Measurements from ENCODE around the gene NALCN. TPM values are rescaled to one million over a fixed set of nuclear protein-coding genes. Genes with fewer than 3 reads are reported as not detected.

The NALCN gene
- total RNA-seq, 6 experiments from 2014 or later: 0.09 to 0.81 (median 0.25) TPM

- no peak for ATAC-seq
- Histone ChIP-seq H3K4me1 (no peaks in the 10 kb centered on the region), H3K27ac (no peak overlapping the region), H3K36me3 (no peaks in the 10 kb centered on the region), H3K27me3 (no peaks in the 10 kb centered on the region), H3K9me3 (no peaks in the 10 kb centered on the region), H3K4me3 (no peak overlapping the region)
- intact Hi-C loops (cut with DNase I): no loop called here
- TF ChIP-seq POLR2A (IDR thresholded peaks at IDR 0.05) (no peak), CTCF (IDR thresholded peaks at IDR 0.05) (no peak)
- DNase-seq: no peak
These were observed 323.3 kb downstream of the NALCN start for GRCh38 chr13:101092985-101093384.

DNA sequence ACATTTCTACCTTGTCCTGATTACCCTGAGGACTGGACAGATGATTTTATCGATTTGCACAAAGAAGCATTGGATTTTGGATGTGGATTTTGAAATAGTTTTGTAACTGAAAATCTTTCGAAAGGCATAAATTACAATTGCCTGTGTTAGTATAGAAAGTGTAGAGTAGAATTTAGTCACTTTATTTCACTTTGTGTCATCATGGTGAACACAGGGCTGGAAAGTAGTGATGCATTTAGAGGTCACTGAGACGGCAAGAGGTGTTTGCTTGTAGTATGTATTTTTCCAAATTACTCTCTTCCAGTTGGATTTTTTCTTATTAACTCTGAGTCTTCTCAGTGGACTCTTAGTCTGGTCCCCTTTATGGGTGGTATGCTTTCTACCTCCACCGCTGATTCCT is 326.0 kb downstream of the NALCN start:
- ATAC-seq (no peak), DNase-seq (no peak)
- no peaks in the 10 kb centered on the region for H3K4me1 ChIP-seq
- intact Hi-C loops (cut with DNase I): no loop called here
- H3K4me3 ChIP-seq: no peak overlapping the region
- H3K36me3 ChIP-seq: no peaks in the 10 kb centered on the region
- WGBS (ENCODE audit: insufficient coverage, low coverage, low lambda C conversion rate, missing lambda C conversion rate): 69% methylated on average over 4 of the region's 4 CpGs
- H3K9me3 ChIP-seq: no peaks in the 10 kb centered on the region
- no peaks in the 10 kb centered on the region for H3K27me3 ChIP-seq
- H3K27ac ChIP-seq: no peak overlapping the region
- TF ChIP-seq CTCF (IDR thresholded peaks at IDR 0.05) (no peak), POLR2A (IDR thresholded peaks at IDR 0.05) (no peak)

DNA sequence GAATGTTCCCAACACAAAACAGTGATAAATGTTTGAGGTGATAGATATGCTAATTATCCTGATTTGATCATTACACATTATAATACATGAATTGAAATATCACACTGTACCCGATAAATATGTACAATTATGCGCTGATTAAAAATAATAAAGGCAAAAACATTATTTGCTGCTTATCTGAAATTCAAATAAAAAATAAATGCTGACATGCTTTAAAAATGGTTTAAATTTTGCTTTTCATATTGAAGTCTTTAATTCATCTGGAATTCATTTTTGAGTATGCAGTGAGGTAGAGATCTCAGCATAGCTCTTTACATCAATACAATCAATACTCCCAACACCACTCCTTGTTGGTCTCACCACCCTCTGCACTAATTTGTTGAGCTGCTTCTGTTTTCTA is 330.8 kb downstream of the NALCN start:
- intact Hi-C loops (cut with DNase I): no loop called here
- H3K36me3 ChIP-seq: no peaks in the 10 kb centered on the region
- no peaks in the 10 kb centered on the region for H3K27me3 ChIP-seq
- H3K4me1 ChIP-seq: no peaks in the 10 kb centered on the region
- TF ChIP-seq POLR2A (IDR thresholded peaks at IDR 0.05) (no peak), CTCF (IDR thresholded peaks at IDR 0.05) (no peak)
- DNase-seq (no peak), ATAC-seq (no peak)
- H3K9me3 ChIP-seq: no peaks in the 10 kb centered on the region
- no peak overlapping the region for H3K27ac ChIP-seq
- WGBS (ENCODE audit: insufficient coverage, low coverage, low lambda C conversion rate, missing lambda C conversion rate): 63% methylated on average over 2 of the region's 2 CpGs
- H3K4me3 ChIP-seq: no peak overlapping the region

DNA sequence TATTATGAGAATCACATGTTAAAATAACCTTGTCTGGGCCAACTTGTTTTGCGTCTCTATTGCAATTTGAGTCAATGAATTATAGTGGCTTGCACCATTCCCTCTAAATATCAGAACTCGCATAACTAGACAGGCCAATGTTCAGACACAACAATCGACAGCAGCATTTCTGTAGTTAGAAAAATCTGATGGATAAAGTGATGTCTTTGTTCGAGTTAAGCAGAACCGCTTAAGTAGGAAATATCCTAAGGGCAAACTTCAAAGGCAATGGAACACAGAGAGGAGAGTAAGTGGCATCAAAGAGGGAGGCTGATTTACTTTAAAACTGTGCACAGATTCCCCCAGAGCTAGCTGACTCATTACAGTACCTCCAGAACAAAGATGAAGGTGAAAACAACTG is 333.9 kb downstream of the NALCN start:
- ATAC-seq (no peak), DNase-seq (no peak)
- Histone ChIP-seq H3K27me3 (no peaks in the 10 kb centered on the region), H3K27ac (no peak overlapping the region), H3K9me3 (no peaks in the 10 kb centered on the region), H3K4me3 (no peak overlapping the region), H3K4me1 (no peaks in the 10 kb centered on the region), H3K36me3 (no peaks in the 10 kb centered on the region)
- TF ChIP-seq POLR2A (IDR thresholded peaks at IDR 0.05): no peak
- no peak for TF ChIP-seq CTCF (IDR thresholded peaks at IDR 0.05)
- WGBS (ENCODE audit: insufficient coverage, low coverage, low lambda C conversion rate, missing lambda C conversion rate): 82% methylated on average over 5 of the region's 5 CpGs
- intact Hi-C loops (cut with DNase I): no loop called here

- Histone ChIP-seq H3K27me3 (no peaks in the 10 kb centered on the region), H3K4me1 (no peaks in the 10 kb centered on the region), H3K27ac (no peak overlapping the region), H3K36me3 (no peaks in the 10 kb centered on the region), H3K4me3 (no peak overlapping the region), H3K9me3 (no peaks in the 10 kb centered on the region)
- TF ChIP-seq POLR2A (IDR thresholded peaks at IDR 0.05) (no peak), CTCF (IDR thresholded peaks at IDR 0.05) (no peak)
- no peak for DNase-seq
- intact Hi-C loops (cut with DNase I): no loop called here
- ATAC-seq: no peak
These were observed 335.7 kb downstream of the NALCN start for GRCh38 chr13:101080616-101081015.

All from right lobe of liver (tissue), 6 donors.